ENCODE results near the gene ANKRD2. TPM values are rescaled to one million over a fixed set of nuclear protein-coding genes. Genes with fewer than 3 reads are reported as not detected.

ANKRD2 gene
- total RNA-seq (2022; extraction: Qiagen RNA extraction; ENCODE audit: low read depth) = 4.2 to 6.9 TPM (median 4.9 TPM) in 5 replicates

GRCh38 chr10:97572214-97572989 lies at the start of gene ANKRD2:
Gene ANKRD2 (plus strand): TSS chr10:97572779. CDS start chr10:97572789, 10 bp downstream.

GRCh38 chr10:97584060-97584797 lies 11.7 kb downstream of the ANKRD2 start, which contains the start of gene HOGA1:
Gene HOGA1 (plus strand): TSS chr10:97584389. CDS start chr10:97584704, 315 bp downstream.

GRCh38 chr10:97589479-97589878 lies 16.9 kb downstream of the ANKRD2 start, which contains the start of gene C10orf62:
Gene C10orf62 (plus strand): TSS chr10:97589721. CDS start chr10:97589898, 177 bp downstream.

GRCh38 chr10:97632949-97633884 lies 60.6 kb downstream of the ANKRD2 start, which contains the start of gene MORN4:
Gene MORN4 (minus strand): TSS chr10:97633500. CDS start chr10:97619653, 13,847 bp downstream.

Other genes starting within 250 kb of the ANKRD2 start
- 5.1 to 7.9 TPM (median 7.6 TPM) in 5 replicates for gene FRAT2, start 238.1 kb upstream of the ANKRD2 start, total RNA-seq (2022; extraction: Qiagen RNA extraction; ENCODE audit: low read depth)
- 48.0 to 66.6 TPM (median 55.2 TPM) in 5 replicates for gene RRP12, start 171.4 kb upstream of the ANKRD2 start, total RNA-seq (2022; extraction: Qiagen RNA extraction; ENCODE audit: low read depth)
- gene PGAM1, start 146.6 kb upstream of the ANKRD2 start, total RNA-seq (2022; extraction: Qiagen RNA extraction; ENCODE audit: low read depth) = 576 to 654 TPM (median 631 TPM) in 5 replicates
- gene EXOSC1, start 126.8 kb upstream of the ANKRD2 start, total RNA-seq (2022; extraction: Qiagen RNA extraction; ENCODE audit: low read depth) = 54.2 to 61.9 TPM (median 54.7 TPM) in 5 replicates
- gene ZDHHC16, start 126.6 kb upstream of the ANKRD2 start, total RNA-seq (2022; extraction: Qiagen RNA extraction; ENCODE audit: low read depth) = 42.5 to 52.2 TPM (median 50.0 TPM) in 5 replicates
- 40.1 to 48.4 TPM (median 45.7 TPM) in 5 replicates for gene MMS19, start 74.4 kb upstream of the ANKRD2 start, total RNA-seq (2022; extraction: Qiagen RNA extraction; ENCODE audit: low read depth)
- gene UBTD1, start 73.9 kb upstream of the ANKRD2 start, total RNA-seq (2022; extraction: Qiagen RNA extraction; ENCODE audit: low read depth) = 16.5 to 19.5 TPM (median 18.7 TPM) in 5 replicates
- gene HOGA1, start 11.6 kb downstream of the ANKRD2 start, total RNA-seq (2022; extraction: Qiagen RNA extraction; ENCODE audit: low read depth) = 1.2 to 2.0 TPM (median 1.7 TPM) in 5 replicates
- gene C10orf62, start 16.9 kb downstream of the ANKRD2 start, total RNA-seq (2022; extraction: Qiagen RNA extraction; ENCODE audit: low read depth) = 0.11 TPM in 1 of 5 replicates, not detected in the others
- gene MORN4, start 60.7 kb downstream of the ANKRD2 start, total RNA-seq (2022; extraction: Qiagen RNA extraction; ENCODE audit: low read depth) = 6.7 to 8.4 TPM (median 7.9 TPM) in 5 replicates
- gene PI4K2A, start 67.9 kb downstream of the ANKRD2 start, total RNA-seq (2022; extraction: Qiagen RNA extraction; ENCODE audit: low read depth) = 20.2 to 23.4 TPM (median 22.6 TPM) in 5 replicates
- gene AVPI1, start 114.5 kb downstream of the ANKRD2 start, total RNA-seq (2022; extraction: Qiagen RNA extraction; ENCODE audit: low read depth) = 86.3 to 139 TPM (median 117 TPM) in 5 replicates
- 43.7 to 55.5 TPM (median 52.8 TPM) in 5 replicates for gene MARVELD1, start 141.0 kb downstream of the ANKRD2 start, total RNA-seq (2022; extraction: Qiagen RNA extraction; ENCODE audit: low read depth)
- 19.6 to 26.0 TPM (median 24.9 TPM) in 5 replicates for gene ZFYVE27, start 164.3 kb downstream of the ANKRD2 start, total RNA-seq (2022; extraction: Qiagen RNA extraction; ENCODE audit: low read depth)
- 1.8 to 2.5 TPM (median 2.1 TPM) in 5 replicates for gene SFRP5, start 199.2 kb downstream of the ANKRD2 start, total RNA-seq (2022; extraction: Qiagen RNA extraction; ENCODE audit: low read depth)